A673 (cell line): ENCODE measurements around the gene GABBR1. TPM values are rescaled to one million over a fixed set of nuclear protein-coding genes. Genes with fewer than 3 reads are reported as not detected.
A peak's percentile ranks its signal among the peaks of the same experiment; 100 is the strongest.

ENCODE experiments used
- BruUV-seq: library from RNA; stranded (reverse); fragments of 400-500 nt; replicated peaks from 2 replicates; lab custom pipeline; 2021; lab: Mats Ljungman, UMichigan
- CTCF ChIA-PET: fragments of 300-600 bp; sonication (Branson Sonifier 250); formaldehyde crosslinking; loops from one replicate; lab custom pipeline; 2022; ENCODE audit warnings: antibody characterized with exemption; lab: Charles Lee
- POLR2A ChIA-PET: fragments of 300-600 bp; sonication (Branson Sonifier 250); formaldehyde crosslinking; loops from one replicate; lab custom pipeline; 2022; ENCODE audit warnings: antibody characterized with exemption; ENCODE audit not compliant: low non-redundant PET; lab: Charles Lee
- DNase-seq: peaks from one replicate; pipeline ENCODE4 v3.0.0-alpha.2; 2015; ENCODE audit warnings: low spot score
- H3K27ac ChIP-seq: fragments of 200-600 bp; sonication (generic); 2 replicates; pipeline ENCODE4 v1.5.1; 2016; ENCODE audit warnings: mixed run types, low read depth, mild to moderate bottlenecking, mixed read lengths, antibody characterized with exemption, low read length; ENCODE audit not compliant: poor library complexity, severe bottlenecking
- H3K27me3 ChIP-seq: fragments of 200-600 bp; sonication (generic); replicated peaks from 2 replicates; pipeline ENCODE4 v1.6.1; 2017; ENCODE audit warnings: mixed run types, low read depth, mild to moderate bottlenecking, mixed read lengths, antibody characterized with exemption, low read length; ENCODE audit not compliant: insufficient read depth, poor library complexity
- H3K36me3 ChIP-seq: fragments of 200-600 bp; sonication (generic); 2 replicates; pipeline ENCODE4 v1.6.1; 2016; ENCODE audit warnings: mixed run types, mild to moderate bottlenecking, mixed read lengths, antibody characterized with exemption, low read length; ENCODE audit not compliant: insufficient read depth, poor library complexity, severe bottlenecking
- H3K4me1 ChIP-seq: fragments of 200-600 bp; sonication (generic); 2 replicates; pipeline ENCODE4 v1.6.1; 2017; ENCODE audit warnings: mixed run types, mild to moderate bottlenecking, mixed read lengths, antibody characterized with exemption, low read length; ENCODE audit not compliant: insufficient read depth, poor library complexity, severe bottlenecking
- H3K4me3 ChIP-seq: fragments of 200-600 bp; sonication (generic); 2 replicates; pipeline ENCODE4 v1.5.1; 2016; ENCODE audit warnings: low read depth, mixed run types, mild to moderate bottlenecking, mixed read lengths, low read length; ENCODE audit not compliant: poor library complexity, severe bottlenecking
- H3K9me3 ChIP-seq: fragments of 200-600 bp; sonication (generic); 2 replicates; pipeline ENCODE4 v1.6.1; 2016; ENCODE audit warnings: mixed run types, low read depth, mild to moderate bottlenecking, mixed read lengths, antibody characterized with exemption, low read length; ENCODE audit not compliant: poor library complexity, severe bottlenecking
- EZH2 ChIP-seq: fragments of 200-600 bp; sonication (generic); IDR thresholded peaks from 2 replicates; pipeline ENCODE4 v1.6.1; 2017; ENCODE audit warnings: borderline replicate concordance, low read depth, mild to moderate bottlenecking, mixed read lengths, antibody characterized with exemption, low read length; ENCODE audit not compliant: poor library complexity, severe bottlenecking
- intact Hi-C: fragments of 100-400 bp; cut with micrococcal nuclease; formaldehyde crosslinking; loops from one replicate; pipeline ENCODE4 v1.10.0; 2022; ENCODE audit not compliant: unreplicated experiment
- total RNA-seq: library from RNA; stranded (reverse); gene quantifications from 2 replicates; pipeline ENCODE4 v1.2.3, GENCODE V29; 2021
- TF ChIP-seq, protein P1 (sequence below): fragments of 300-800, 200-600 bp; sonication (generic); conservative IDR thresholded peaks from 2 replicates; pipeline ENCODE4 v1.5.1; 2017; ENCODE audit warnings: low read depth, mild to moderate bottlenecking, antibody characterized with exemption, low read length, moderate library complexity, mixed read lengths

Gene GABBR1
- total RNA-seq, 1 experiment from 2014 or later = 81.3 TPM

DNA sequence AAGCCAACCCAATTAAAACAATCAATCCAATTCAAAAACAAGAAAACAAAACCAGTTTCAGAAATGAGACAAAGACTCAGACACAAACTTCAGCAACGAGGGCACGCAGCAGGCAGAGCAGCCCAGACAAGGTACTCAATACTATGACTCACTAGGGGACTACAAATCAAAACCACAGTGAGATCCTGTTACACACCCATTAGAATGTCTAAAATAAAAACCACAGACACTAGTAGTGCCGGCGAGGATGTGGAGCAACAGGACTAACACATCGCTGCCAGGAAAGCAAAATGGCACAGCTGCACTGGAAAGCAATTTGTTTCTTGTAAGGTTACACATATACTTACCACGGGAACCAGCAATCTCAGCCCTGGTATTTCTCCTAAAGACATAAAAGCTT, 116.9 kb downstream of the GABBR1 start:
- no peaks in the 10 kb centered on the region for H3K27me3 ChIP-seq
- intact Hi-C loops = no loop called here
- DNase-seq = peak; percentile 45
- H3K4me1 ChIP-seq = no peaks in the 10 kb centered on the region
- BruUV-seq = no TSS peak
- H3K27ac ChIP-seq = no peak overlapping the region
- H3K36me3 ChIP-seq = no peaks in the 10 kb centered on the region
- no peaks in the 10 kb centered on the region for H3K9me3 ChIP-seq
- no peak overlapping the region for H3K4me3 ChIP-seq
- TF ChIP-seq EZH2 = no peak
- TF ChIP-seq, protein P1, sequence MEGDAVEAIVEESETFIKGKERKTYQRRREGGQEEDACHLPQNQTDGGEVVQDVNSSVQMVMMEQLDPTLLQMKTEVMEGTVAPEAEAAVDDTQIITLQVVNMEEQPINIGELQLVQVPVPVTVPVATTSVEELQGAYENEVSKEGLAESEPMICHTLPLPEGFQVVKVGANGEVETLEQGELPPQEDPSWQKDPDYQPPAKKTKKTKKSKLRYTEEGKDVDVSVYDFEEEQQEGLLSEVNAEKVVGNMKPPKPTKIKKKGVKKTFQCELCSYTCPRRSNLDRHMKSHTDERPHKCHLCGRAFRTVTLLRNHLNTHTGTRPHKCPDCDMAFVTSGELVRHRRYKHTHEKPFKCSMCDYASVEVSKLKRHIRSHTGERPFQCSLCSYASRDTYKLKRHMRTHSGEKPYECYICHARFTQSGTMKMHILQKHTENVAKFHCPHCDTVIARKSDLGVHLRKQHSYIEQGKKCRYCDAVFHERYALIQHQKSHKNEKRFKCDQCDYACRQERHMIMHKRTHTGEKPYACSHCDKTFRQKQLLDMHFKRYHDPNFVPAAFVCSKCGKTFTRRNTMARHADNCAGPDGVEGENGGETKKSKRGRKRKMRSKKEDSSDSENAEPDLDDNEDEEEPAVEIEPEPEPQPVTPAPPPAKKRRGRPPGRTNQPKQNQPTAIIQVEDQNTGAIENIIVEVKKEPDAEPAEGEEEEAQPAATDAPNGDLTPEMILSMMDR = no peak
- POLR2A ChIA-PET = no interaction called here
- CTCF ChIA-PET = no interaction called here

DNA sequence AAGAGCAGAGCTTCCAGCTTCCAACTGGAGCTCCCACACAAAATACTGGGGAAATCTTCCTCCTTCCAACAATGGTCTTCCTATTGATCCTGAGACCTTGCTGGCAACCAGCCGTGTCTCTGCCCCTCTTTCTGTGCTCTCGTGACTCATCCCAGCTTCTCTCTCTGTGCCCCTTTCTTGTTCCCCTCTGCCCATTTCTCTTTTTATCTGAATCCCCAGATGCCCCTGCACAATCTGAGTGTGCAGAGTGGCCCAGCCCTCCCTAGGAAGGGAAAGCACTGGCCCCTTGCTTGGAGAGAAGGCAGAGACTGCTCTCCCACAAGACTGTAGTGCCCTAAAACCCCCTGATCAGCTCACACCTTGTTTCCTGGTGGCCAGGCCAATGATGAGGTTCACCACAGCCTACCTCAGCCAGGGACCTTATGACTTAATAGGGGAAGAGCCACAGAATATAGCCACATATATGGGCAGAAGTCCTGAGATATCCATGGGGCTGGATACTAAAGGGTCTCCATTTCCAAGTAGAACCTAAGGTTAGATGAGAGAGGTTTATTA, 122.2 kb downstream of the GABBR1 start:
- POLR2A ChIA-PET = no interaction called here
- Histone ChIP-seq H3K27ac (no peak overlapping the region), H3K27me3 (no peaks in the 10 kb centered on the region), H3K4me1 (no peaks in the 10 kb centered on the region), H3K4me3 (no peak overlapping the region), H3K36me3 (no peaks in the 10 kb centered on the region), H3K9me3 (no peaks in the 10 kb centered on the region)
- intact Hi-C loops = no loop called here
- BruUV-seq = no TSS peak
- TF ChIP-seq EZH2 = no peak
- TF ChIP-seq, protein P1 = no peak
- CTCF ChIA-PET = no interaction called here
- DNase-seq = no peak

DNA sequence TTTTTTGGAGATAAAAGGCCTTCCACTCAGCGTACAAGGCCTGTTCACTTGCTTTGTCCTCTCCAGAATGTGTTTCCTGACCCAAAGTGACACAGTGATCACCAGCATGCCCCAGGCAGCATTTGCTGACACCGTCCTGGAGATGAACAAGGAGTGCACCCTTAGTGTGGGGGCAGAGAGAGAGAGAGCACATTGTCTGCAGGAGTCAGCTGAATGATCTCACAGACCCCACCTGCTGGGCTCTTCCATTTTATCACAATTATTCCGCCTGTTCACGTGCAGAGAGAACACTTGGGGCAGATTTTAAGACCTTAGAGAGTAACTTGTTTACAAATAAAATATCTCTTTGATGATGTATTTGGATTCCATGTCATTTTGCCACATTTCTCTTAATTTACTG, 122.8 kb downstream of the GABBR1 start:
- H3K27ac ChIP-seq = no peak overlapping the region
- CTCF ChIA-PET = no interaction called here
- no peaks in the 10 kb centered on the region for H3K4me1 ChIP-seq
- no peak for TF ChIP-seq EZH2
- TF ChIP-seq, protein P1 = 0 out of 2 replicates have a peak, but pooled peaks have one; percentile 15
- intact Hi-C loops = no loop called here
- H3K36me3 ChIP-seq = no peaks in the 10 kb centered on the region
- H3K4me3 ChIP-seq = no peak overlapping the region
- no peaks in the 10 kb centered on the region for H3K27me3 ChIP-seq
- BruUV-seq = no TSS peak
- no peak for DNase-seq
- H3K9me3 ChIP-seq = no peaks in the 10 kb centered on the region
- POLR2A ChIA-PET = no interaction called here

Other genes with a start within 250 kb of the GABBR1 start
- gene OR12D2, start 237.6 kb downstream of the GABBR1 start, total RNA-seq = not detected in 2 replicates
- gene OR12D1, start 218.3 kb downstream of the GABBR1 start, total RNA-seq = not detected in 2 replicates
- not detected in 2 replicates for gene OR10C1, start 193.9 kb downstream of the GABBR1 start, total RNA-seq
- not detected in 2 replicates for gene OR11A1, start 176.1 kb downstream of the GABBR1 start, total RNA-seq
- gene OR2H1, start 176.0 kb downstream of the GABBR1 start, total RNA-seq = not detected in 2 replicates
- gene MAS1L, start 145.2 kb downstream of the GABBR1 start, total RNA-seq = not detected in 2 replicates
- gene UBD, start 73.5 kb downstream of the GABBR1 start, total RNA-seq = not detected in 2 replicates
- gene OR2H2, start 48.1 kb downstream of the GABBR1 start, total RNA-seq = not detected in 2 replicates
- not detected in 2 replicates for gene MOG, start 23.9 kb upstream of the GABBR1 start, total RNA-seq
- not detected in 2 replicates for gene ZFP57, start 48.0 kb upstream of the GABBR1 start, total RNA-seq
- 0.68 TPM in 1 of 2 replicates, not detected in the other for gene HLA-F, start 90.3 kb upstream of the GABBR1 start, total RNA-seq
- gene HLA-G, start 194.6 kb upstream of the GABBR1 start, total RNA-seq = not detected in 2 replicates